A673 (cell line): ENCODE data around the gene SATB2.

Experiments used
- EZH2 ChIP-seq: fragments of 200-600 bp; sonication (generic); IDR thresholded peaks from 2 replicates; pipeline ENCODE4 v1.6.1; 2017; ENCODE audit warnings: borderline replicate concordance, low read depth, mild to moderate bottlenecking, mixed read lengths, antibody characterized with exemption, low read length; ENCODE audit not compliant: poor library complexity, severe bottlenecking
- TF ChIP-seq, protein P1 (sequence below): fragments of 300-800, 200-600 bp; sonication (generic); conservative IDR thresholded peaks from 2 replicates; pipeline ENCODE4 v1.5.1; 2017; ENCODE audit warnings: low read depth, mild to moderate bottlenecking, antibody characterized with exemption, low read length, moderate library complexity, mixed read lengths

DNA sequence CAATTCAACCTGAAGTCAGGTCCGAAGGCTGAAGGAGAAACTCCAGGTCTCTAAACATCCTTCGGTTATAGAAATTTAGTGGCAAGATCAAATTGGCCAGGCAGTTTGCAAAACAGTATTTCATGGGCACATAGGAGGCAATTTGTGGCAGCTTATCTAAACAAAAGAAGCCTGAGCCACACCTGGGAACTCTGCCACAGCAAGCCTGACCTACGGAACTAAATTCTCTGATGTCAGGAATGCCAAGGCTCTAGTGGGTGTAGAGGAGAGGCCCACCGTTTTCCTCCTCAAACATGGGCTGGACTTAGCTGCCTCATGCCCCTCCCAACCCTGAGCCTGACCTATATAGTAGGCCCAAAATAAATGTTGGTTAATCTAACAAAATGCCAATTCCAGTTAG, 16.0 kb downstream of the SATB2 start:
- no peak for TF ChIP-seq EZH2
- TF ChIP-seq, protein P1, sequence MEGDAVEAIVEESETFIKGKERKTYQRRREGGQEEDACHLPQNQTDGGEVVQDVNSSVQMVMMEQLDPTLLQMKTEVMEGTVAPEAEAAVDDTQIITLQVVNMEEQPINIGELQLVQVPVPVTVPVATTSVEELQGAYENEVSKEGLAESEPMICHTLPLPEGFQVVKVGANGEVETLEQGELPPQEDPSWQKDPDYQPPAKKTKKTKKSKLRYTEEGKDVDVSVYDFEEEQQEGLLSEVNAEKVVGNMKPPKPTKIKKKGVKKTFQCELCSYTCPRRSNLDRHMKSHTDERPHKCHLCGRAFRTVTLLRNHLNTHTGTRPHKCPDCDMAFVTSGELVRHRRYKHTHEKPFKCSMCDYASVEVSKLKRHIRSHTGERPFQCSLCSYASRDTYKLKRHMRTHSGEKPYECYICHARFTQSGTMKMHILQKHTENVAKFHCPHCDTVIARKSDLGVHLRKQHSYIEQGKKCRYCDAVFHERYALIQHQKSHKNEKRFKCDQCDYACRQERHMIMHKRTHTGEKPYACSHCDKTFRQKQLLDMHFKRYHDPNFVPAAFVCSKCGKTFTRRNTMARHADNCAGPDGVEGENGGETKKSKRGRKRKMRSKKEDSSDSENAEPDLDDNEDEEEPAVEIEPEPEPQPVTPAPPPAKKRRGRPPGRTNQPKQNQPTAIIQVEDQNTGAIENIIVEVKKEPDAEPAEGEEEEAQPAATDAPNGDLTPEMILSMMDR = no peak
